Left lung (tissue), 10 donors: ENCODE data around the gene IRX3. TPM values are rescaled to one million over a fixed set of nuclear protein-coding genes. Genes with fewer than 3 reads are reported as not detected.

Experiments
- ATAC-seq: fragments of 200-7000 bp; cut with Tn5 transposase; one replicate; pipeline ENCODE4 v1.9.1; 2020; ENCODE audit warnings: moderate library complexity
- DNase-seq, 4 donors: peaks; one replicate each; pipeline ENCODE4 v3.0.0-alpha.2; 2013 to 2020
- H3K27ac ChIP-seq, 2 donors: fragments of 200-600 bp; sonication (generic) in 1 of 2; one replicate each; pipeline versions ENCODE4 v1.5.0 to v1.8.0; 2020 to 2021
- H3K27me3 ChIP-seq, 2 donors: fragments of 200-600 bp; sonication (generic) in 1 of 2; one replicate each; pipeline versions ENCODE4 v1.5.0 to v1.8.0; 2020 to 2021
- H3K36me3 ChIP-seq, 2 donors: fragments of 200-600 bp; sonication (generic) in 1 of 2; one replicate each; pipeline versions ENCODE4 v1.5.0 to v1.8.0; 2020 to 2021
- H3K4me1 ChIP-seq, 2 donors: fragments of 200-600 bp; one replicate each; pipeline ENCODE4 v1.8.0; 2021
- H3K4me3 ChIP-seq, 2 donors: fragments of 200-600 bp; sonication (generic) in 1 of 2; one replicate each; pipeline versions ENCODE4 v1.5.0 to v1.8.0; 2020 to 2021; ENCODE audit warnings: mild to moderate bottlenecking in 1 of 2
- H3K9me3 ChIP-seq, 2 donors: fragments of 200-600 bp; sonication (generic) in 1 of 2; one replicate each; pipeline versions ENCODE4 v1.5.0 to v1.8.0; 2020 to 2021
- intact Hi-C, 2 donors: fragments of 100-400 bp; cut with DNase I; formaldehyde crosslinking; loops; one replicate each; pipeline versions ENCODE4 v1.11.2 to v1.14.2; 2022
- polyA plus RNA-seq, 6 donors: library from polyadenylated mRNA; unstranded; fragments of 120-200 nt; gene quantifications; one replicate each; pipeline ENCODE4 v1.2.1, GENCODE V29; 2013; ENCODE audit not compliant: insufficient read length in 6 of 6
- total RNA-seq, 2 donors: library from RNA; stranded (reverse); fragmentation: NEBNext Ultra II Directional; extraction: Animal tissue kit (Norgen Biotek cat#: 25700); gene quantifications; one replicate each; pipeline ENCODE4 v1.2.1, GENCODE V29; 2021
- TF ChIP-seq, protein P1 (sequence below), 2 donors: fragments of 200-600 bp; sonication (generic) in 1 of 2; IDR thresholded peaks; one replicate each; pipeline versions ENCODE4 v1.5.0 to v1.8.0; 2021; ENCODE audit warnings: antibody characterized with exemption in 2 of 2
- donor health status: DM: no; HTN: yes; CAD: no.
- donor health status: DM: no; HTN: no; CAD: no.

Gene IRX3
- total and polyA plus RNA-seq, 8 donors = 40.7 to 76.2 (median 62.2) TPM

DNA sequence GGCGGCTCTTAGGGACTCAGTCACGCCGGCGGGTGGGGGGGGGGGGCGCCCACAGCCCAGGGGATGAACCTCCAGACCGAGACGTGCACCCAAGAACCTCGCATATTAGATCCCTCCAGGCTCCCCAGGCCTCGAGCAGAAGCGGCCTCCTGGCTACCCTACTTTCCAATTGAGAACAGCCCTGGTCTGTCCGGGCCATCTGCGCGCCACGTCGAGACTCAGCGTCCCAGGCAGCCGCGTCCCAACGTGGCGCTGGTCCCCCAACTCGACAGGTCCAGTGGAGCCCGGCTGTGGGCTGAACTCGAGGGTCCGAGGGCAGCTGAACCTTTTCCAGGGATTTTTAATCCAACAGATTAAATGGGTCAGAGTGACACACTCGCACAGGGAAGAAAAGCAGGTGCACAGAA, 2.3 kb upstream of the IRX3 start:
- DNase-seq = peak in 1 of 4 donors; percentile 57
- intact Hi-C loops = loop anchor here in 1 of 2 donors (10.0 kb wide), 1 partner anchor 646 kb away; the partner anchor contains the start of gene IRX5
- no peak for ATAC-seq
- Histone ChIP-seq H3K36me3 (no peaks in the 10 kb centered on the region), H3K9me3 (no peaks in the 10 kb centered on the region), H3K27ac (no peak overlapping the region), H3K4me1 (peaks cover 0 to 22% of the 10 kb centered on the region in 2 donors), H3K4me3 (no peak overlapping the region), H3K27me3 (peaks cover 62 to 95% of the 10 kb centered on the region in 2 donors)
- TF ChIP-seq, protein P1, sequence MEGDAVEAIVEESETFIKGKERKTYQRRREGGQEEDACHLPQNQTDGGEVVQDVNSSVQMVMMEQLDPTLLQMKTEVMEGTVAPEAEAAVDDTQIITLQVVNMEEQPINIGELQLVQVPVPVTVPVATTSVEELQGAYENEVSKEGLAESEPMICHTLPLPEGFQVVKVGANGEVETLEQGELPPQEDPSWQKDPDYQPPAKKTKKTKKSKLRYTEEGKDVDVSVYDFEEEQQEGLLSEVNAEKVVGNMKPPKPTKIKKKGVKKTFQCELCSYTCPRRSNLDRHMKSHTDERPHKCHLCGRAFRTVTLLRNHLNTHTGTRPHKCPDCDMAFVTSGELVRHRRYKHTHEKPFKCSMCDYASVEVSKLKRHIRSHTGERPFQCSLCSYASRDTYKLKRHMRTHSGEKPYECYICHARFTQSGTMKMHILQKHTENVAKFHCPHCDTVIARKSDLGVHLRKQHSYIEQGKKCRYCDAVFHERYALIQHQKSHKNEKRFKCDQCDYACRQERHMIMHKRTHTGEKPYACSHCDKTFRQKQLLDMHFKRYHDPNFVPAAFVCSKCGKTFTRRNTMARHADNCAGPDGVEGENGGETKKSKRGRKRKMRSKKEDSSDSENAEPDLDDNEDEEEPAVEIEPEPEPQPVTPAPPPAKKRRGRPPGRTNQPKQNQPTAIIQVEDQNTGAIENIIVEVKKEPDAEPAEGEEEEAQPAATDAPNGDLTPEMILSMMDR (IDR thresholded peaks at IDR 0.05) = no peak

DNA sequence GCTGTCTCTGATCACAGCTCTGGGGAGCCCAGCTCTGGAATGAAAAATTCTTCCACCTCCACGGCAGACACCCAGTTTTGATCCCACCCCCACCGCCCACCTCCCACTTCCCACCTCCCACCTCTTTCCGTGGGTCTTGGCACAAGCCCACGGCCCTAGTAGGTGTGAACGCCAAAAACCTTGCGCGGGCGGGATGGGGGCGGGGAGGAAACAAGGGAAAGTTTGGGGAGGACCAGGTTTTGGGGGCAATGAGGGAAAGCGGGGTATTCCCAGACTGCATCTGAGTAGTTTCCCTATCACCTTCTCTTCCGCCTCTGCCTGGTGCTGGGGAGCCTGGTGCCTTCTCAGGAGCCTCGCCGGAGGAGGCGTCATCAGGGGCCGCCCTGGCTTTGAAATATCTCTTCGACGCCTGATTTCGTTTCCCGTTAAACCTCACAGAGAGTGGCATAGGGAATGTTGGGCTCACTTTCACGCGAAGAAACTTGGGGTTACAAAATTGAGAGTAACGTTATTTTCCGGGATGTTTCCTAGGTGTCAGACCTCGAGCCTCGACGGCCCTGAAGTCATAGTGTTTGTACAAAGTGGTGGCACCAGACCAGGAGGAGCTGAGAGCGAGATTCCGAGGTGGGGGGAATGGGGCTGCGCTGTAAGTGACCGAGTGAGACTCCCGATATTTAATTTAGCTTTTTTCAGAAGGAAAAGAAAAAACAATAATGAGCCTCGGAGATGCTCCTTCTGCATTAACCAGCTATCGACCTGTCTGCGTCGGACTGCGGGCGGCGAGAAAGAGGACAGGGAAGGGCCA, 1.6 kb upstream of the IRX3 start:
- Histone ChIP-seq H3K27ac (no peak overlapping the region), H3K36me3 (no peaks in the 10 kb centered on the region), H3K27me3 (peaks cover 67 to 100% of the 10 kb centered on the region in 2 donors), H3K9me3 (no peaks in the 10 kb centered on the region), H3K4me1 (peaks cover 0 to 24% of the 10 kb centered on the region in 2 donors), H3K4me3 (peak overlapping the region in 1 of 2 donors; percentile 47)
- TF ChIP-seq, protein P1 (IDR thresholded peaks at IDR 0.05) = no peak
- no peak for ATAC-seq
- no peak for DNase-seq
- intact Hi-C loops = loop anchor here in 1 of 2 donors (10.0 kb wide), 1 partner anchor 647 kb away; the partner anchor contains the start of gene IRX5

GRCh38 chr16:54287131-54288029, 793 bp upstream of the IRX3 start:
- Histone ChIP-seq H3K4me1 (peaks cover 0 to 28% of the 10 kb centered on the region in 2 donors), H3K27ac (peak overlapping the region; percentile 69 to 83), H3K27me3 (peaks cover 69 to 100% of the 10 kb centered on the region in 2 donors), H3K9me3 (no peaks in the 10 kb centered on the region), H3K36me3 (no peaks in the 10 kb centered on the region), H3K4me3 (peak overlapping the region; percentile 47 to 53)
- TF ChIP-seq, protein P1 (IDR thresholded peaks at IDR 0.05) = no peak
- ATAC-seq (peak; percentile 28), DNase-seq (peak in 2 of 4 donors; percentile 47 to 84)
- intact Hi-C loops = loop anchor here in 1 of 2 donors (10.0 kb wide), 1 partner anchor 647 kb away; the partner anchor contains the start of gene IRX5

DNA sequence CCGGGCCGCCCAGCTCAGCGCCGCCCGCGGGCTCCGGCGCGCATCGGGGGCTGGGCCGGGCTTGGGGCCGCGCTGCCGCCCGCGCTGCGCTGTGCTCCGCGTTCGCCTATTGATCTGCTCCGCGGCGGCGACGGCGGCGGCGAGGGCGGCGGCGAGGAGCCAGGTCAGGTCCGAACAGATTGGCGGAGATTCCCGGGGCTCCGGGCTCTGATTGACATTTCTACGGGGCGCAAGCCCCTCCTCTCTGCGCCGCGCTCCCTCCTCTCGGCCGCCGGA, 559 bp downstream of the IRX3 start:
- no peaks in the 10 kb centered on the region for H3K9me3 ChIP-seq
- peaks cover 66 to 100% of the 10 kb centered on the region in 2 donors for H3K27me3 ChIP-seq
- peak overlapping the region; percentile 47 to 53 for H3K4me3 ChIP-seq
- H3K27ac ChIP-seq = peak overlapping the region; percentile 75 to 87
- peaks cover 0 to 39% of the 10 kb centered on the region in 2 donors for H3K4me1 ChIP-seq
- H3K36me3 ChIP-seq = no peaks in the 10 kb centered on the region
- TF ChIP-seq, protein P1 (IDR thresholded peaks at IDR 0.05) = no peak
- no peak for ATAC-seq
- intact Hi-C loops = loop anchor here in 1 of 2 donors (10.0 kb wide), 1 partner anchor 649 kb away; the partner anchor contains the start of gene IRX5
- DNase-seq = no peak
